ENCODE results near the gene CCNY.

CCNY gene

DNA sequence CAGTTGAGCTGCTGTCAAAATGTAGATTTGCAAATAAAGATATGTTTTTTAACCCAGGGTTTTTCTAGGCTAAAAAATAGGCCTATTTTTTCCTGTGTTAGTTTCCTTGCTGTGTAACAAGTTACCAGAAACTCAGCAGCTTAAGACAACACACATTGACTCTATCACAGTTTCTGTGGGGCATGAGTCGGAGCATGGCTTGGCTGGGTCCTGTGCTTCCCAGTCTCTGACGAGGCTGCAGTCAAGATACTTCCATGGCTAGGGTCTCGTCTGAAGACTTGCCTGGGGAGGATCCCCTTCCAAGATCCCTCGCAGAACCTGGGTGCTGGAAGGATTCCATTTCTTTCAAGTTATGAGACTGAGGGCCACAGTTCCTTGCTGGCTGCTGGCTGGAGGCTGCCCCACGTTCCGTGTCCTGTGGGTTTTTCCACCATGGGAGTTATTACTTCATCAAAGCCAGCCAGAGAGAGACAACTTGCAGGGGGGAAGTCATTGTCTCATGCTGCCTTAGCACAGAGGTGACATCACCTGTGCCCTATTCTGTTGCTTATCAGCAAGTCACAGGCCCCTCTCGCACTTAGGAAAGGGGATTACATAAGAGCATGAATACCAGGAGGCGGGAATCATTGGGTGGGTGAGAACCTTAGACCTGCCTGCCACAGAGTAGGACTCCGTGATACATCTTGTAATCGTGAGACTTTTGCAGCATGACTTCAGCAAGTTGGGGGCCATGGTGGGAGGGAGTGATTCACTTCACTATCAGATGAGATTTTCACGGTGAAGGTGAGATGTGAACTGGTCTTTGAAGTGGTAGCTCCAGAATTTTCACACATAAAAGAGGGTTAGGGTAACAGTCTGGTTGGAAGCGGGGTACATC, 77.9 kb downstream of the CCNY start:
- Histone ChIP-seq H3K18ac (ENCODE audit: low read length) (no peak overlapping the region), H3K4me2 (ENCODE audit: insufficient read depth, low read length, poor library complexity, severe bottlenecking) (no peak overlapping the region), H3K9ac (ENCODE audit: low read depth, low read length, poor library complexity) (no peak overlapping the region), H3K36me3 (replicated peaks in 1 of 2; ENCODE audit: control insufficient read depth in 2 of 2, insufficient read depth in 2 of 2, low read length in 2 of 2) (peaks cover 0 to 2% of the 10 kb centered on the region in 2 donors), H3K79me1 (ENCODE audit: low read depth, low read length) (peaks cover 2% of the 10 kb centered on the region), H2BK15ac (ENCODE audit: low read length) (no peak overlapping the region), H4K8ac (ENCODE audit: low read depth, low read length) (no peak overlapping the region), H3K9me3 (replicated peaks in 1 of 2; ENCODE audit: control insufficient read depth in 2 of 2, insufficient read depth in 1 of 2, low read depth in 1 of 2, low read length in 2 of 2) (no peaks in the 10 kb centered on the region), H2BK120ac (ENCODE audit: low read depth, low read length) (no peak overlapping the region), H3K4me1 (ENCODE audit: control insufficient read depth in 2 of 2, insufficient read depth in 1 of 2, low read depth in 1 of 2, low read length in 2 of 2) (peaks cover 21 to 25% of the 10 kb centered on the region in 2 donors), H3K14ac (ENCODE audit: low read length) (no peak overlapping the region), H2AFZ (ENCODE audit: low read length) (no peak overlapping the region), H3K4me3 (ENCODE audit: low read length in 2 of 2) (no peak overlapping the region), H2AK5ac (ENCODE audit: low read depth, low read length) (no peak overlapping the region), H3K27me3 (ENCODE audit: control insufficient read depth in 3 of 3, insufficient read depth in 3 of 3, low read depth in 1 of 3, low read length in 3 of 3) (no peaks in the 10 kb centered on the region), H3K23ac (ENCODE audit: low read depth, low read length, poor library complexity) (no peak overlapping the region), H3K4ac (ENCODE audit: low read length) (no peak overlapping the region), H2BK12ac (ENCODE audit: low read length) (no peak overlapping the region), H3K27ac (replicated peaks; ENCODE audit: low read length) (no peak overlapping the region), H2BK5ac (ENCODE audit: low read length) (no peak overlapping the region), H4K91ac (ENCODE audit: low read depth, low read length, poor library complexity) (no peak overlapping the region)
- no peak for DNase-seq (ENCODE audit: low spot score)
- WGBS, 2 donors (ENCODE audit: extremely low coverage in 2 of 2, insufficient read length in 2 of 2, insufficient replicate concordance in 1 of 2), result no CpG with 5 or more reads among the region's 12 CpGs

DNA sequence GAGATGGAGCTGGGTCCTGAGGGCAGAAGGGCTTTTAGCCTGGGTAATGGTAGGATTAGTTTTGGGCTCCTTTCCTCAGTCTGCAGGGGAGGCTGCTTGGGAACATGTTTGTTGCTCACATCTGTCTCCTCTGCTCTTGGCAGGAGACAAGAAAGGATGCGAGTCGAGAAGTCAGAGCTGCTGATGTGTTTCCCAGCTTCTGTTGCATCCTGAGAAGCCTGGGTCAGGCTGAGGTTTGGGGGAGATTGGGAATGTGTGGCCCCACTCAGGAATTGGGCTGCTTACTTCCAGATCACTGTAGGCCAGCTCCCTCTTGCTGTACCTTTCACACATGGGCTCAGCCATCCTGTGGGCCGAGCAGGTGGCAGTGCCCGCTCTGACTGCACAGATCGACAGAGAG, 79.2 kb downstream of the CCNY start:
- Histone ChIP-seq H3K27me3 (ENCODE audit: control insufficient read depth in 3 of 3, insufficient read depth in 3 of 3, low read depth in 1 of 3, low read length in 3 of 3) (no peaks in the 10 kb centered on the region), H3K18ac (ENCODE audit: low read length) (no peak overlapping the region), H3K23ac (ENCODE audit: low read depth, low read length, poor library complexity) (no peak overlapping the region), H3K4ac (ENCODE audit: low read length) (no peak overlapping the region), H3K9me3 (replicated peaks in 1 of 2; ENCODE audit: control insufficient read depth in 2 of 2, insufficient read depth in 1 of 2, low read depth in 1 of 2, low read length in 2 of 2) (no peaks in the 10 kb centered on the region), H2BK120ac (ENCODE audit: low read depth, low read length) (no peak overlapping the region), H4K8ac (ENCODE audit: low read depth, low read length) (no peak overlapping the region), H3K9ac (ENCODE audit: low read depth, low read length, poor library complexity) (no peak overlapping the region), H2AFZ (ENCODE audit: low read length) (no peak overlapping the region), H3K4me1 (ENCODE audit: control insufficient read depth in 2 of 2, insufficient read depth in 1 of 2, low read depth in 1 of 2, low read length in 2 of 2) (peaks cover 25% of the 10 kb centered on the region in 2 donors), H2AK5ac (ENCODE audit: low read depth, low read length) (no peak overlapping the region), H3K4me2 (ENCODE audit: insufficient read depth, low read length, poor library complexity, severe bottlenecking) (no peak overlapping the region), H3K36me3 (replicated peaks in 1 of 2; ENCODE audit: control insufficient read depth in 2 of 2, insufficient read depth in 2 of 2, low read length in 2 of 2) (peaks cover 0 to 2% of the 10 kb centered on the region in 2 donors), H2BK15ac (ENCODE audit: low read length) (no peak overlapping the region), H3K27ac (replicated peaks; ENCODE audit: low read length) (no peak overlapping the region), H4K91ac (ENCODE audit: low read depth, low read length, poor library complexity) (no peak overlapping the region), H3K14ac (ENCODE audit: low read length) (no peak overlapping the region), H2BK5ac (ENCODE audit: low read length) (no peak overlapping the region), H3K79me1 (ENCODE audit: low read depth, low read length) (peaks cover 2% of the 10 kb centered on the region), H3K4me3 (ENCODE audit: low read length in 2 of 2) (no peak overlapping the region), H2BK12ac (ENCODE audit: low read length) (no peak overlapping the region)
- no CpG with 5 or more reads among the region's 5 CpGs for WGBS, 2 donors (ENCODE audit: extremely low coverage in 2 of 2, insufficient read length in 2 of 2, insufficient replicate concordance in 1 of 2)
- DNase-seq (ENCODE audit: low spot score), result no peak

DNA sequence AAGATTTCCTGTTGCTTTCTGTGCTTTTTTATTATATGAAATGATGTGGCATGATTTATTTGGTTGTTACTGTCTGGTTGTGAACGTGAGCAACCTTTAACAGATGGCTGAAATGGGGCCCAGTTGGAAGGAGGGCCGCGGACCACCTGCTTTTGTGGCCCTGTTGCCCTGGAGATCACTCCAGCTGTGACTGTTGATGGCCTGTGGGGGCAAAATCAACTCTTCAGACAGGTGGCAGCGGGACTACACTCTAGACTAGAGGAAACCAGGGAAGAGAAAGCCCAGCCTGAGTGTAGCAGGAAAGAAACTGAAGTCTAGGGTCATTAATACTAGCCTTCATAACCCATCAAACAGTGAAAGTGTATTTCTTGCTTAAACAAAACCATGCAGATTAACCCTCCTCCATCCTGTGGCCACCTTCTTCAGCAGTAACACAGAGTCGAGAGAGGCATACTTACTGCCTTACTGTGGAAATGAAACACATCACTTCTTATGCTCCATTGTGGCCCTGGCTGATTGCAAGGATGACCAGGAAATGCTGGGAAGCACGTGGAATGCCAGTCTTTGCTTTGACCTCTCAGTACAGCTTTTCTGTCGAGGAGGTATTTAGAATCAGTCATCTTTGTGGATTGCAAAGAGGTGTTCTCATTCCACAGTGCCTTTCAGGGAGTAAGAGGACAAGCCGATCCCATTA, 80.5 kb downstream of the CCNY start:
- Histone ChIP-seq H3K4ac (ENCODE audit: low read length) (no peak overlapping the region), H2BK5ac (ENCODE audit: low read length) (no peak overlapping the region), H3K14ac (ENCODE audit: low read length) (no peak overlapping the region), H3K36me3 (replicated peaks in 1 of 2; ENCODE audit: control insufficient read depth in 2 of 2, insufficient read depth in 2 of 2, low read length in 2 of 2) (peaks cover 0 to 2% of the 10 kb centered on the region in 2 donors), H3K4me1 (ENCODE audit: control insufficient read depth in 2 of 2, insufficient read depth in 1 of 2, low read depth in 1 of 2, low read length in 2 of 2) (peaks cover 32% of the 10 kb centered on the region in 2 donors), H4K8ac (ENCODE audit: low read depth, low read length) (no peak overlapping the region), H3K4me3 (ENCODE audit: low read length in 2 of 2) (no peak overlapping the region), H4K91ac (ENCODE audit: low read depth, low read length, poor library complexity) (no peak overlapping the region), H3K27ac (replicated peaks; ENCODE audit: low read length) (no peak overlapping the region), H3K18ac (ENCODE audit: low read length) (no peak overlapping the region), H2AFZ (ENCODE audit: low read length) (no peak overlapping the region), H3K27me3 (ENCODE audit: control insufficient read depth in 3 of 3, insufficient read depth in 3 of 3, low read depth in 1 of 3, low read length in 3 of 3) (no peaks in the 10 kb centered on the region), H2BK120ac (ENCODE audit: low read depth, low read length) (no peak overlapping the region), H2AK5ac (ENCODE audit: low read depth, low read length) (no peak overlapping the region), H3K4me2 (ENCODE audit: insufficient read depth, low read length, poor library complexity, severe bottlenecking) (no peak overlapping the region), H3K9ac (ENCODE audit: low read depth, low read length, poor library complexity) (no peak overlapping the region), H2BK12ac (ENCODE audit: low read length) (no peak overlapping the region), H3K9me3 (replicated peaks in 1 of 2; ENCODE audit: control insufficient read depth in 2 of 2, insufficient read depth in 1 of 2, low read depth in 1 of 2, low read length in 2 of 2) (no peaks in the 10 kb centered on the region), H3K79me1 (ENCODE audit: low read depth, low read length) (peaks cover 2% of the 10 kb centered on the region), H3K23ac (ENCODE audit: low read depth, low read length, poor library complexity) (no peak overlapping the region), H2BK15ac (ENCODE audit: low read length) (no peak overlapping the region)
- no peak for DNase-seq (ENCODE audit: low spot score)
- no CpG with 5 or more reads among the region's 8 CpGs for WGBS, 2 donors (ENCODE audit: extremely low coverage in 2 of 2, insufficient read length in 2 of 2, insufficient replicate concordance in 1 of 2)

DNA sequence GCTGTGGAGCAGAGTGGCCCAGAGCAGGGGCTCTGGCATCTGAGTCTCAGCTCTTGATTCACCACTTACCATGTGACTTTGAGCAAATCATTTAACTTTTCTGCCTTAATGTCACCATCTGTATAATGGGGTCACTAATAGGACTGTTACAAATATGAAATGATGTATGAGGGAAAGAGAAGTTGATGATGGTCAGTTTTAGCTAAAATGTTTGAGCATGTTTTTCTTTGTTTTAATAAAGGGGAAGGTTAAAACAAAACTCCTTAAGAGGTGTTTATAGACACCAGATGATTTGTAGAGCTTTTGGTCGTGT, 81.0 kb downstream of the CCNY start:
- H3K14ac ChIP-seq (ENCODE audit: low read length), result no peak overlapping the region
- no peak overlapping the region for H2BK15ac ChIP-seq (ENCODE audit: low read length)
- no peak overlapping the region for H2AFZ ChIP-seq (ENCODE audit: low read length)
- H3K9me3 ChIP-seq (replicated peaks in 1 of 2; ENCODE audit: control insufficient read depth in 2 of 2, insufficient read depth in 1 of 2, low read depth in 1 of 2, low read length in 2 of 2), result no peaks in the 10 kb centered on the region
- H3K36me3 ChIP-seq (replicated peaks in 1 of 2; ENCODE audit: control insufficient read depth in 2 of 2, insufficient read depth in 2 of 2, low read length in 2 of 2), result peaks cover 0 to 2% of the 10 kb centered on the region in 2 donors
- WGBS, 2 donors (ENCODE audit: extremely low coverage in 2 of 2, insufficient read length in 2 of 2, insufficient replicate concordance in 1 of 2), result no CpG with 5 or more reads among the region's 1 CpG
- no peak overlapping the region for H3K23ac ChIP-seq (ENCODE audit: low read depth, low read length, poor library complexity)
- H2AK5ac ChIP-seq (ENCODE audit: low read depth, low read length), result no peak overlapping the region
- no peak overlapping the region for H2BK120ac ChIP-seq (ENCODE audit: low read depth, low read length)
- no peak overlapping the region for H2BK12ac ChIP-seq (ENCODE audit: low read length)
- H3K4me2 ChIP-seq (ENCODE audit: insufficient read depth, low read length, poor library complexity, severe bottlenecking), result no peak overlapping the region
- no peak overlapping the region for H3K27ac ChIP-seq (replicated peaks; ENCODE audit: low read length)
- DNase-seq (ENCODE audit: low spot score), result no peak
- H3K4me3 ChIP-seq (ENCODE audit: low read length in 2 of 2), result no peak overlapping the region
- no peak overlapping the region for H4K8ac ChIP-seq (ENCODE audit: low read depth, low read length)
- H4K91ac ChIP-seq (ENCODE audit: low read depth, low read length, poor library complexity), result no peak overlapping the region
- no peaks in the 10 kb centered on the region for H3K27me3 ChIP-seq (ENCODE audit: control insufficient read depth in 3 of 3, insufficient read depth in 3 of 3, low read depth in 1 of 3, low read length in 3 of 3)
- H3K9ac ChIP-seq (ENCODE audit: low read depth, low read length, poor library complexity), result no peak overlapping the region
- peaks cover 2% of the 10 kb centered on the region for H3K79me1 ChIP-seq (ENCODE audit: low read depth, low read length)
- H3K4me1 ChIP-seq (ENCODE audit: control insufficient read depth in 2 of 2, insufficient read depth in 1 of 2, low read depth in 1 of 2, low read length in 2 of 2), result peaks cover 31% of the 10 kb centered on the region in 2 donors
- H2BK5ac ChIP-seq (ENCODE audit: low read length), result no peak overlapping the region
- no peak overlapping the region for H3K18ac ChIP-seq (ENCODE audit: low read length)
- no peak overlapping the region for H3K4ac ChIP-seq (ENCODE audit: low read length)
